HG02852 (cell line): ENCODE data around the gene HDLBP.
A peak's percentile ranks its signal among the peaks of the same experiment; 100 is the strongest.

Source experiments
- ATAC-seq: cut with Tn5 transposase; IDR thresholded peaks from one replicate; pipeline ENCODE4 v1.9.1; 2021; ENCODE audit warnings: mild to moderate bottlenecking, moderate library complexity; ENCODE audit not compliant: unreplicated experiment

The HDLBP gene

DNA sequence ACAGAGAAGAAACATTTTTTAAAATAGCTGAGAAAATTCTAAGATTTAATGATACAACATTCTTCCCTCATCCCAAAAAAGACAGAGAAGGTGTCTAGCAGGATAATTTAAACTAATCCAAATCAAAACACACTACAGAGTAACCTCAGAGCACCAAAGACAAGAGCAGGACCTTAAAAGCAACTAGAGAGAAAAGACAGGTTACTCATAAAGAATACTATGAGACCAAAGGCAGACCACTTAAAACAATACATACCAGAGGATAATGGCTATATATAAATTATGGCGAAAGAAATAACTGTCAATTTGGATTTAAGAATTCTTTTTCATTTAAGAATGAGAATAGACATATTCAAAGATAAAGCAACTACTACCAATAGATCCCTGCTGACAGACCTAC is 40.0 kb downstream of the HDLBP start:
- no peak for ATAC-seq

DNA sequence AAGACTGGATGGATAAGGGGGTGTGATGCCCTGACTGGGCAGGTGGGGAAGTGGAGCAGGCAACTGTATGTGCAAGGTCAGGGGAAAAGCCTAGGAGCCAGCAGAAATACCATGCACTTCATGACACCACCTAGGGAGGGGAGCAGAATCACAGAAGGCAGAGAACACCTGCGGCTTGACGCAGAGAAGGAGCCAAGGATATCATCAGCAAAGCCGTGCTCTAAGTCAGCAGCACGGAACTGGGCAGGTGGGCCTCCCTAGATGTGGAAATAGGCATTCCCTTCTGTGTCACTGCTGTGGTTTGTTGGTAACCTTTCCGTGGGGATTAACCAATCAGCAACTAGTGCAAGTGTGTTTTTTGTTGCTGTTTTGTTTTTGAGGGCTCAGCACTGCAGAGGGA is 41.3 kb downstream of the HDLBP start:
- no peak for ATAC-seq

DNA sequence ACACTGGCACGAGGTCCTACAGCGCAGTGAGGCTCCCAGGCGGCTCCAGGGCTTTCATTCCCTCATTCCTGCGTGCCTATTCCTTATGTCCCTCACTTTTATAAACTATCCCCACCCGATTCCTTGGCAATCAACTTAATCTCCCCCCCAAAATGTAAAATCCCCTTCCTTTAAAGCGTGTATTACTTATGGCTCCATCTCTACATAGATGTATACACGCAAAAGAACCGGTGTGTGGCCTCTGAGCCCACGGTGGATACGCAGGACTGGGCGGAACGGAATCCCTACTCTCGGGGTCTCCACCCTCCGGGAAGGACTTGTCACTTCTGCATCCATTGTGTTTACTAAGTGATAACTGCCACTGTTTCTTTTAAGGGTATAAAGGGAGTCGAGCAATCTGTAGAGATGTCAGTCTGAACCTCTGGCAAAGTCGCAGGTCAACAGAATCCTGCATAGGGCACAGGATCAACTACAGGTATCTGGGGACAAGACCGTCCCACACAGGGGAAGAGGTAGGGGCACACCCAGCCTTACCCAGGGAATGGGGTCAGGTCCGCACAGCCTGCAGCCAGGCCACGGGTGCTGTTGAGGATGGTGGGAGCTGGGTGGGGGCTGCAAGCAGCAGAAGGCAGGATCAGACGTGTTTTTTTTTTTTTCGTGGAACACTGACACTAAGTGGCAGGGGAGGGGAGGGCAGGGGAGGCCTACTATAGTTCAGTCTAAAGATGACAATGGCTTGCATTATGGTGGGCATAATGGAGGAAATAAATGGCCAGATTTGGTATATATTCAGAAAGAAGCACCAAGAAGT is 42.1 kb downstream of the HDLBP start:
- no peak for ATAC-seq

DNA sequence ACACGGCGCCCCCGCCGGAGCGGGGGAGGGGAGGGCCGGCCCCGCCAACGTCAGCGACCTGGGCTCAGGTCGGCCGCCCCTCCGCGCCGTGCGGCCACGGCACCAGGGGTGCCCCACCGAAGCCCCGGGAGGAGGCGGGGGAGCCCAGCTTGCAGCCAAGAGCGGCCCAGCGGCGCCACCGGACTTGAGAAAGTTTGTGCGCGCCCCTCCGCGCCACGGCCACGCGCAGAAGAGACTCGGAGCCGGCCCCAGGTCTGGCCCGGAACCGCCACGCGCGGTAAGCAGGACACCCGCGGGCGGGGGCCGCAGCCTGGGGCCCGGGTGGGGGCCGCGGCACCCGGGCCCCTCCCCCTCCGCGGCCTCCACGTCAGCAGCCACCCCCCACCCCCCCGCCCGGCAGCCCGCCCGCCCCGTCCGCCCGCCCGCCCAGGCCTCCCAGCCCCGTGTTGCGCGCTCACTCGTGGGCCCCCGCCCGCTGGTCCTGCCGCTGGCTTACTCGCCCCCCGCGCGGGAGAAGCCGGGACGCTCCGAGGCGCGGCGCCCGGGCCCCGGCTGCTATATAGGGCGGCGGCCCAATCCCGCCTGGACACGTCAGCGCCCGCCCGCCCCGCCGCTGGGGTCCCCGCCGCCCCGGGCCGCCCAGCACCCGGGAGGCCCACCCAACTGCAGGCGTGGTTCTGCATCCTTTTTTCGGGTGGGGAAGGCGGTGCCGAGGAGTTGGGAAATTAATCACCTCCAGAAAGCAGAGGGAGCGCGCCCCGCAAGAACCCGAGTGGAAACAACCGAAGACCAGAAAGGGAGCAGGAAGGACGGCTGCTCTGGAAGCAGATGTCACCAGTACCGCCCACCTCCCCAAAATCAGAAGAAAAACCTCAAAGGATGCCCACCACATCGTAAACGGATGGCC is 42.9 kb downstream of the HDLBP start:
- peak; percentile 57 for ATAC-seq

DNA sequence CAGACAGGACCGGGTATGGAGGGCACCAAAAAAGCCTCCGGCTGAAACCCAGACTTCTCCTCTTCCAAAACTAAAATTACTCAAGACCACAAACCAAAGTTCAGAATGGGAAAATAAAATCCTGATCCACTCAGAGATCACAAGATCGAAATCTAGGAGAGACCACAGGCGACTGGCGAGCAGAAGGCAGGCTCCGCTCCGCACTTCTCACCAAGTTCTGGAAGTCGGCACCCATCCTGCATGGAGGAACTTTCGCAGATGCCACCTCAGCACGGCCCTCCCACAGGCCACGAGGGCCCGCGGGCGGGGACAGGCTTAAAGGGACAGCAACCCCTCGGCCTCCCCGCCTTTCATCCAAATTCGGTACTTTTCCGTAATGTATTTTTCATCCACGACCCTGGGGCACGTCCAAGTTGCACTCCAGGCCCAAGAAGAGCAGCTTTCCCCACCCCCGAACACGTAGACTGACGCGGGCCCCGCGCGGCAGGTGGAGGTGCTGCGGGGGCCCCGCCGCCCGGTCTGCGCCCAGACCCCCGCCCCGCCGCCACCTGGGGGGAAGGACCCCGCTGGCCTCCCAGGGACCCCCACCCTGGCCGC is 43.7 kb downstream of the HDLBP start:
- peak; percentile 43 for ATAC-seq

DNA sequence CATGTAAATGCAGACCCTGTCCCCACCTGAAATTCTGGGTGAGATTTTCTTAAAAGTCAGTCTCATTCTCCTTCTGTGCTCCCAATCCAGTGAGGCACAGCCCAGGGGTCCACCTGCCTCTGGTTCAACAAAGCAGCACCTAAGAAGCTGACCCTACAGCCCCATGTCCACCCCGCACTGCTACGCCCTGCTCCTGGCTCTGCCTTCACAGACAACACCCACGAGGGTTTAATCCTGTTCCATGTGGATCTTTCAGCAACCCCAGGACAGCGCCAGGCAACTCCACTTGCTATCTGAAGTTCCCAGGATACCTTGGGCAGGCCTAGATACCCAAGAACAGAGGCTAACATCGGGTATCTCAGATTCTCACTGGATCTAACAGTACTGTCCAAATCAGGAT is 44.9 kb downstream of the HDLBP start:
- ATAC-seq: no peak

DNA sequence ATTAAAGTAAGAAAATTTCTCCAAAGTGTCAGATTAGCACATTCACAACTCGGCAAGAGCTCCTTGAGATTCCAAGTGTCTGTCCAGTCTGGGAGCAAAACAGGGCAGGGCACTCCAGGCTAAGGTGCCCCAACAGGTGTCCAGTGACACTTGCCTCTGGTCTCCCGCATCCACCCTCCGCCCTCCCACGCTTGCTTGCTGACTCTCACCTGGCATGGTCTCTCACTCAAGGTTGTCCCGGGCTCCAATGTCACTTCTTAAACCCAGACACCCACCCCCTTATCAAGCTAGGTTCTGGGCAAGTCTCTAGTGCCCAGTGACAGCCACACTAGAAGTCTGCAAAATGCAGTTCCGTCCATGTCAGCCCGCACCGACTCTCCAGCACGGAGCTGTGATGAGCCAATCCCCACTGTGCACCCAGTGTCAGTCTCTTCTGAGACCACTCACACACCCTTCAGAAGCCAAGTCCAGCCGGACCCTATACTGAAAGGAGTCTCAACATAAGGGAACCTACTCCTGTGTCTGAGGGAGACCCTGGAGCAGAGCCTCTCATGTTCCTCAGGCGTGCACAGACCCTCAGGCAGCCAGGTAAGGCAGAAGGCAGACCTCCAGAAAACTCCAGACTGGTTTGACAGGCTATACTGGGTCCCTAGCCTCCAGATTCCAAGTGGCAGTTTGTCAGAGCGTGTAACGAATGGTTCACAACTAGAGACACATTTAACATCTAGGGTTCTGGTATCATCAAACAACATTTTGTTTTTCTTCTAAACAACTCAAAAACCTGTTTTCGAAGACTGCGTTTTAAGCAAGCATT is 45.6 kb downstream of the HDLBP start:
- ATAC-seq: no peak

DNA sequence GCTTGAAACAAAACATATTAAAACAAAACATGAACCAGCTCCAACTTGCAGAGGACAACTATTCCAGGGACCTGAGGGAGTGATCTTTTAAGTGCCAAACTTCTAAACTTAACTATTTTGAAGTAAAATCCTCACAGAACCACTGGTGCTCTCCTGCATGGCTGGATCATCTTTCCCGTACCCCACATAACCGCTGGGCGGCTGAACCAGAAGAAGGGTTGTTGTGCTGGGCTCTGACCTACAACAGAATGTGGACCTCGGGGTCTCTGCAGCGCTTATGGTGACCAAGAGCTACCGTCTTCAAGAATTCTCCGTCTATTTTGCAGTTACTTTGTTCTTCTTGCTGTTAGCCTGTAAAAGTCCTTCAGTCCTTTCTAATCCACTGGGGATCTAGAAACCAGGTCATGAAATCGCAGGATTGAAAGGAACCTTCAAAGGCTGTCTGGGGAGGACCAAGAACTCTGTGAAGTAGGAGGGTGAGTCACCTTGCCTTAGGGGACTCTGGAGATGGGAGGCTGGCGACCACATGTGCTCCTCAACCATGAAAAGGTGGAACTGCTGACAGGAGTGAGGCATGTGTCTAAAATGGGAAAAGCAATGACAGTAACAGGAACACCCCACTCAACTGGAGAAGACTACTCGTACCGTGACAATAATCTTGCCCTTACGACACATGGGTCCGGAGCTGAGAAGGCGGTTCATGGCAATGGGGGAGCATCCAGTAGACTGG is 46.6 kb downstream of the HDLBP start:
- ATAC-seq: no peak

DNA sequence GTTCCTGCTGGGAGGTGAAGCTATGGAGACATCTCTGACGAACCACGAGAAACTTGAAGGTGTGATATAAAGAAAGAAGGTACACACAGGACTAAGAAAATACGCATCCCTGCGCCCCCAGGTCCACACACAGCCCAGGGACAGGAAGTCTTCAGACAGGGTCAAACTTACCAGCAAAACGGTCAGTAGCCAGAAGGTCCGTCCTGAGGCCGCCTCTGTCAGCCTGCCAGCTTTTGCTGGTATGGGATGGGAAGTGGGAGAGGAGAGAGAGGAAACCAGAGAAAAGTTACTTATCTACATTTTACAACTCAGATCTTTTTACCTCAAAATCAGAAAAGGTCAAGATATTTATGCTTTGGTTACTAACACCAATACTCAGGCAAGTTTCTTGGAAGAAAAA is 47.2 kb downstream of the HDLBP start:
- no peak for ATAC-seq

DNA sequence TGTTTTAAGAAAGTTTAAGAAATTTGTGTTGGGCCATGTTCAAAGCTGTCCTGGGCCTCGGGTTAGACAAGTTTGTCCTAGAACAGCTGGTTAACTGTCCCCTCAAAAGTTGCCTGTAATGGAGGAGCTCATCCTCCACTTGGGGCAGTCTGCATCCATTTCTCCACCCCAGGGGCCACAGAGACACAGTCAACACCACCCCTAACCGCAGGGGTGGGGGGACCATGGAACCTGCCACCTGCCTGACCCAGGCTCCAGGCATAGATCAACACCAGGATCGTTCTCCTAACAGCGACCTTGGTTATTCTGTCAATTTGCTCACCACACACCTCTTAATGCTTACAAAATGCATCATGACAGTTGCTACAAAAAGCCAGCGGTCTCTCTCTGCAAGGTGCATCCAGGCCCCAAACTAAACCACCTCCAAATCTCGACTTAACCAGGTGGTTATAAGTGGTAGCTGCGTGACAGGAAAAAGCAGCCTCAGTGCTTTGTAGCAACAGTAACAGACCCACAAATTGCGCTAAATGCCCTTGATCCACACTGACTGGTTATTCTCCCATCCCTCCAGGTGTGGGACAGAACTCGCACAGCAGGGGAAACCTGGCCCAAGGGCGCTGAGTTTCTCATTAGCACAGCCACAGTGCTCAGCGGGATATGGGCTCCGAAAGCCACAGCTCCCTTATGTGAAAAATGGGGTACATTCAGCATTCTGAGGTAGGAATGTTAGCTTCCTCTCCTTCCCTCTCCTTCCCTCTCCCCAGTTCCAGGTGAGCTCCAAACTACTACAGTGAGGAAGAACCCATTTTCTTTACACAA is 48.0 kb downstream of the HDLBP start:
- ATAC-seq: no peak

DNA sequence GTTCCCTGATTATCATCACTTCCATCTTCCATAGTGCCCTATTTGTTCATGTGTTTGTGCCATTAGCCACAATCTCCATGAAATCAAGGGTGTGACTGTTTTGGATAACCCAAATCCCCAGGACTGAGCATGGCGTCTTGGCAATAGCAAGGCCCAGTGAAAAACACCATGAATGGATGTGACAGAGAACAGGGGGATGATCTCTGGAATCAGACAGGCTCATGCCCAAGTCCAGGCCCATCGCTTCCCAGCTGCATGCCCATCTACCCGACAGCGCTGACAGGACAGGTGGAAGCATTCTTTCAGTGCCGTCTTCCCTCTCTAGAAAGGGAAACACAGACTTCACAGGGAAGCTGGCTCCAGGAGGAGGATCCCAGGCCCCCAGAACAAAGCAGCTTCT is 50.0 kb downstream of the HDLBP start:
- ATAC-seq: no peak

DNA sequence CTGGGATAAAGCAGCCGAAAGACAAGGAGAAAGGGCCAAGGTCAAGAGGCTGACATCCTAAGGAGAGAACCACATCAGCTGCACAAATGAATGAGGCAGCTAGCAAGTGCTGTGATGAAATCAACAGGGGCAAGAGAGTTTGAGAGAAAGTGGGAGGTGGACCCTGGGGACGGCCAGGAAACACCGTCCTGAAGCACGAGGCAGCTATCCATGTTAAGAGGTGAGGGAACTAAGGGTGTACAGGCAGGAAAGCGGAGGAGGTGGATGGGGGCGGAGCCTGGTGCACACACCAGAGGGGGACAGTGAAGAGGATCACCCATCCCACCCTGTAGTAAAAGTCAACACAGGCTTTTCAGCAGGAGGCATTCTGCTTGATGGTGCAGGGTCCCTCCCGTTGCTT is 52.4 kb downstream of the HDLBP start:
- ATAC-seq: no peak

DNA sequence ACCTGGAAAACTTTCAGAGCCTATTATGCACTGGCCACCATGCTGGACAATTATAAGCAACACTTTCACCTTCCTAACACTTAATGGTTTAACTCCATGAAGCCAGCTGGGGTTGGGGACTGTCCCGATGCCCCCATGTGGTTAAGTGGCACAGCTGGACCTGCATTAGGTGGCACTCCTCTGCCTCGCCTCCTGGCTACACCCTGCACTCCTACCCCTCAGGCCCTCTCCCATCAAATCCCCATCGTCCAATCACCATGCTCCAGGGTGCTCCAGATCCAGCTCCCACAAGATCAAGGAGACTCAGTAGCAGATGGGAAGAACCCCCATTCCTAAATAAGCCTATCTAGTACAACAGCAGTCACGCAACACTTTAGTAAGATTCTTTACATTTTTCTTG is 53.8 kb downstream of the HDLBP start:
- no peak for ATAC-seq

DNA sequence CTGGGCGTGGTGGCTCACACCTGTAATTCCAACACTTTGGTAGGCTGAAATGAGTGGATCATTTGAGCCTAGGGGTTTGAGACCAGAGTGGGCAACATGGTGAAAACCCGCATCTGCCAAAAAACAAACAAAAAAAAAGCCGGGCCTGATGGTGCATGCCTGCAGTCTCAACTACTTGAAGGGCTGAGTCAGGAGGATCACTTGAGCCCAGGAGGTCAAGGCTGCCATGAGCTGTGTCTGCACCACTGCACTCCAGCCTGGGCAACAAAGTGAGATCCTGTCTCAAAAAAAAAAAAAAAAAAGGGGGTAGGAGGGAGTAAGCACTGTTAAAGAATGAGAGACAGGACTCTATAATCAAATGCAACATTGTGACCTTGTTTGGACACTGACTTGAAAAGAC is 54.6 kb downstream of the HDLBP start:
- no peak for ATAC-seq

DNA sequence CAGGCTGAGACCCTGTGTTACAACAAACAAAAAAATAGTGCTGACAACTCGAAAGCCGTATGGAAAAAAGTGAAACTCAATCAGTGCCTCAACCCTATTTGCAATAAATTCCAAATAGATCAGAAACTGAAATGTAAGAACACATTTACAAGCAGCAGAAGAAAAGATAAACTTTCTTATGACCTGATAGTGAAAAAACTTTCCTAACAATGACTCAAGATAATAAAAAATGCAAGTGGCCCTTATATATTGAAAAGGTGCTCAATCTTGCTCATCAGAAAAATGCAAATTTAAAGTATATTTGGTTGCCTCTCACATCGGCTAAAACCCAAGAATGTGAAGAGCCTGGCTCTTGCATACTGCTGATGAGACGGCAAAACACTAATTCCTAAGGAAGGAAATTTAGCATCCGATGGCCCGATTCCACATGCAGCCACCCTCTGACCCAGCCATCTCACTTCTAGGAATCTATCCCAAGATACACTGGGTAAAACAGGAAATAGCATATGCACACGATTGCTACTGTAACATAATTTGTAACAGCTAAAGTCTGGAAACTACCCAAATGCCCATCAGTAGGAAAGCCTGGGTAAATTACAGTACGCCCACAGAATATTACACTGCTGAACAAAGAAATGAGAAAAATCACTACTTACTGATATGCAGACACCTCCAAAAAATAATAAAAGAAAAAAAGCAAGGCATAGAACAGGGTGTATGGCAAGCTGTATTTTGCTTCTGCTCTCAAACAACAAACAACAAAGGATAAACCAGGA is 56.8 kb downstream of the HDLBP start:
- ATAC-seq: no peak

DNA sequence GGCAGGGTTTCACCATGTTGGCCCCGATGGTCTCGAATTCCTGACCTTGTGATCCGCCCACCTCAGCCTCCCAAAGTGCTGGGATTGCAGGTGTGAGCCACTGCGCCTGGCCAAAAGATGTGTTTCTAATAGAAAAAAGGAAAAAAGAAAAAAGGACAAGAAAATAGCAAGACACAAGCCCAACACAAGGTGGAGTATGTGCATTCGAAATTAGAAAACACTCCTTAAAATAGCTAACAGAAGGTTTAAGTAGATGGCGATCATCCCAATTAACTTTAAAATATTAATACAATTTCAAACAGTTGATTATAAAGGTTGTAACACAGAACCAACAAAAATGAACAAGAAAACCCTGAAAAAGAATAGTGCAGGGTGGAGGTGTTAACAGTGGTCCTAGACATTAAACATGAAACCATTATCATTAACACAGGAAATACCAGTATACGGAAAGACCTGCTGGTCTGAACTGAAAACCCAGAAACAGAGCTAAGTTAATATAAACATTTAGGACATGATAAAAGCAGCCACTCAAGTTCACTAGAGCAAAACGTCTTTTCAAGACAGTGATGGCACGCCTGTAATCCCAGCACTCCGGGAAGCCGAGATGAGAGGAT is 57.9 kb downstream of the HDLBP start:
- ATAC-seq: no peak

DNA sequence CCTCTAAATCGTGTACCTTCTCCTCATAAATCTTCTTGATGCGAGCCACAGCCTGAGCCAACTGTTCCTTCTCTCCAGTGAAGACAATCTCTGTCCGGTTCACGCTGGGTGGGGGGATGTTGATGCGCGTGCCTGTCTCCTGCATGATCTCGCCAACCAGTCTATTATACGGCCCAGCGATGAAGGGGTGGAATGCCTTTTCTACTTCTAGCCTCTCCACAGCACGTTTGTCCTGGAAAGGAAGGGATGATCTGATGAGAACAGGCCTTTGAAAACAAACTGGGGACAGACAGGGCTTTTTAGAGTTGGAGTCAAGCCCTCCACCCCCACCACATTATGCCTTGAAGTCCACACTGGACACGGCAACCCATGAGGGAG is 59.3 kb downstream of the HDLBP start:
- ATAC-seq: no peak

DNA sequence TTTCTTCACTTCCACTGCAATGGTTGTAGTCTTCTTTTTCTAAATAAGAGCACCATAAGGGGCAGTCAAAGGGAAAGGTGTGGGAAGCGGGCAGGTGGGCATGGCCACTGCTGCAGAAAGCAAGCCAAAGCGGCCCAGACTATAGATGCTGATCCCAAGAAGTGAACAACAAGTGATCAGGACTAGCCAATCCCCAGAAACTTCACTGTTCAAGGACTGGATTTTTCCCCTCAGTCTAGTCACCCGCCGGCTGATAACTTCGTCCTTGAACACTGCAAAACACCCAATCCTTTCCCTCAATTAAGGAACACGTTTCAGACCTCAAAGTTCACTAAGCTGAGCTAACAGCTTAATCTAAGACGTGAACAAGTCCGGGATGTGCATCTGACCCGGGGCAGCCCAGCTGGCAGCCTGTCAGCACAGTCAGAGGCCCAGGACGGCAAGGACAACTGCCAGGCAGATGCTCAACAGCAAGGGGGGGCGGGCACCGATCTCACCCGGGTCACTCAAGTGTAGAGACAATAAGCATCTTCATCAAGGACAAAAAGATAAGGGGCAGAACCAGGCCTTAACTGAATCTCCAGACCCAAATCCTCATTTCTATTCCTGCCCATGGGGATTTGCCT is 59.8 kb downstream of the HDLBP start:
- ATAC-seq: no peak
